Endothelial cell of umbilical vein (primary cell): ENCODE results near the gene ROMO1. TPM values are rescaled to one million over a fixed set of nuclear protein-coding genes. Genes with fewer than 3 reads are reported as not detected.
"Not testable (repeated sequence)": the region's sequence is repeated elsewhere in the genome, so short reads cannot be mapped to it uniquely, and the experiment has no call there.

Source experiments
- BruUV-seq: library from RNA; stranded (reverse); fragments of 400-500 nt; replicated peaks from 2 replicates; lab custom pipeline; 2021; lab: Mats Ljungman, UMichigan
- CTCF ChIA-PET: fragments of 300-600, 350-600 bp; sonication (Branson Sonifier 250); formaldehyde crosslinking; loops from one replicate; lab custom pipeline; 2021; ENCODE audit warnings: antibody characterized with exemption, inconsistent platforms; lab: Charles Lee
- POLR2A ChIA-PET: fragments of 300-600, 350-600 bp; sonication (Branson Sonifier 250); formaldehyde crosslinking; loops from one replicate; lab custom pipeline; 2021; ENCODE audit warnings: antibody characterized with exemption, inconsistent platforms; lab: Charles Lee
- DNase-seq: peaks from one replicate; pipeline ENCODE4 v3.0.0-alpha.2; 2011; ENCODE audit warnings: low read depth, low spot score
- FAIRE-seq: peaks from 2 replicates; lab custom pipeline; 2011; peaks lifted over from hg19 to GRCh38; lab: Jason Lieb, UNC
- H2AFZ ChIP-seq: 2 replicates; pipeline ENCODE4 v1.6.0; 2012; ENCODE audit warnings: low read depth, low read length, control low read depth, inconsistent platforms
- H3K27ac ChIP-seq: 2 replicates; pipeline ENCODE4 v1.5.1; 2011; ENCODE audit warnings: low read depth, mild to moderate bottlenecking, control low read depth, low read length, moderate library complexity; ENCODE audit not compliant: insufficient read depth
- H3K27me3 ChIP-seq, 2 experiments: 2 replicates each; pipeline versions ENCODE4 v1.6.0 to v1.6.1; 2011; ENCODE audit warnings: low read length in 2 of 2, mixed read lengths in 1 of 2; ENCODE audit not compliant: control insufficient read depth in 2 of 2, insufficient read depth in 2 of 2
- H3K36me3 ChIP-seq, 2 experiments: 2 replicates in 1 of 2; 3 replicates in 1 of 2; pipeline ENCODE4 v1.5.1; 2011; ENCODE audit warnings: low read length in 2 of 2, mild to moderate bottlenecking in 1 of 2, moderate library complexity in 1 of 2; ENCODE audit not compliant: control insufficient read depth in 2 of 2, insufficient read depth in 2 of 2; ENCODE audit errors: extremely low read depth in 1 of 2
- H3K4me1 ChIP-seq: 3 replicates; pipeline ENCODE4 v1.5.1; 2011; ENCODE audit warnings: mild to moderate bottlenecking, low read length; ENCODE audit not compliant: control insufficient read depth, insufficient read depth; ENCODE audit errors: extremely low read depth
- H3K4me2 ChIP-seq: 2 replicates; pipeline ENCODE4 v1.6.1; 2011; ENCODE audit warnings: low read length, control low read depth, mixed read lengths; ENCODE audit not compliant: insufficient read depth
- H3K4me3 ChIP-seq, 3 experiments: fragments of 200-600 bp in 1 of 3; sonication (generic), shearing (Covaris generic) in 1 of 3; replicated peaks in 1 of 3; 2 replicates each; pipeline ENCODE4 v1.5.1; 2011 to 2016; ENCODE audit warnings: control low read depth in 3 of 3, low read length in 3 of 3, mild to moderate bottlenecking in 2 of 3, inconsistent platforms in 1 of 3, low read depth in 1 of 3, moderate library complexity in 1 of 3; ENCODE audit not compliant: insufficient read depth in 1 of 3
- H3K79me2 ChIP-seq: 2 replicates; pipeline ENCODE4 v1.6.0; 2012; ENCODE audit warnings: low read length, inconsistent platforms; ENCODE audit not compliant: control insufficient read depth, insufficient read depth
- H3K9ac ChIP-seq: replicated peaks from 2 replicates; pipeline ENCODE3; 2011; ENCODE audit warnings: low read length, control low read depth; ENCODE audit not compliant: insufficient read depth; ENCODE audit errors: extremely low read depth
- H3K9me1 ChIP-seq: replicated peaks from 3 replicates; pipeline ENCODE4 v1.6.0; 2011; ENCODE audit warnings: mild to moderate bottlenecking, low read length; ENCODE audit not compliant: control insufficient read depth, insufficient read depth; ENCODE audit errors: extremely low read depth
- H3K9me3 ChIP-seq: replicated peaks from 2 replicates; pipeline ENCODE4 v1.5.1; 2012; ENCODE audit warnings: low read length, inconsistent platforms; ENCODE audit not compliant: control insufficient read depth, insufficient read depth
- H4K20me1 ChIP-seq: replicated peaks from 2 replicates; pipeline ENCODE3; 2011; ENCODE audit warnings: mild to moderate bottlenecking, low read length; ENCODE audit not compliant: control insufficient read depth, insufficient read depth; ENCODE audit errors: extremely low read depth
- POLR2A ChIP-seq: IDR thresholded peaks from 2 replicates; pipeline ENCODE4 v1.6.1; 2012; ENCODE audit warnings: low read depth, mild to moderate bottlenecking, control low read depth, low read length
- dilution Hi-C: fragments of 300-500 bp; cut with MboI; formaldehyde crosslinking; loops from one replicate; pipeline ENCODE4 v1.15.0; 2019; ENCODE audit warnings: low sequenced_read_pairs; ENCODE audit not compliant: extremely low pct_ligation_motif_present
- intact Hi-C: fragments of 100-400 bp; cut with micrococcal nuclease; formaldehyde crosslinking; loops from one replicate; pipeline ENCODE4 v1.10.0; 2022
- polyA plus RNA-seq, 4 experiments: library from polyadenylated mRNA; depleted of rRNA in 3 of 4; stranded (reverse) in 3 of 4; unstranded in 1 of 4; fragments of >200 nt; gene quantifications; 2 replicates each; pipeline versions ENCODE4 v1.2.1 to v1.2.3, GENCODE V29; 2011 to 2012; ENCODE audit warnings: missing spikeins in 1 of 4
- total RNA-seq: library from RNA; stranded (reverse); gene quantifications from 2 replicates; pipeline ENCODE4 v1.2.3, GENCODE V29; 2021

The ROMO1 gene
- total and polyA plus RNA-seq, 2 donors (not counting 3 experiments of a cell fraction or from before 2014, with no cell fraction given): 174 to 1,099 TPM

GRCh38 chr20:35681960-35682359, 17.2 kb upstream of the ROMO1 start:
- no peak for TF ChIP-seq POLR2A
- H3K27ac ChIP-seq: no peak overlapping the region
- POLR2A ChIA-PET: no interaction called here
- DNase-seq (no peak), FAIRE-seq (no peak)
- CTCF ChIA-PET: interaction anchor here (0.5 to 0.9 kb wide), 2 partner anchors 8 to 1033 kb away, joined by 3 to 4 read pairs; no protein-coding TSS in a partner anchor
- H3K27me3 ChIP-seq: no peaks in the 10 kb centered on the region
- H3K4me3 ChIP-seq: no peak overlapping the region
- no peaks in the 10 kb centered on the region for H3K79me2 ChIP-seq
- no peaks in the 10 kb centered on the region for H3K4me1 ChIP-seq
- peaks cover 0 to 2% of the 10 kb centered on the region in 2 experiments for H3K36me3 ChIP-seq
- no peak overlapping the region for H3K9ac ChIP-seq
- no peak overlapping the region for H3K4me2 ChIP-seq
- H4K20me1 ChIP-seq: no peaks in the 10 kb centered on the region
- H3K9me3 ChIP-seq: no peaks in the 10 kb centered on the region
- dilution Hi-C loops (no loop called here), intact Hi-C loops (no loop called here)
- H3K9me1 ChIP-seq: no peaks in the 10 kb centered on the region
- H2AFZ ChIP-seq: no peak overlapping the region
- no TSS peak for BruUV-seq

- H3K9ac ChIP-seq, H3K9me3 ChIP-seq, H3K4me2 ChIP-seq, POLR2A ChIA-PET, H4K20me1 ChIP-seq, DNase-seq, H3K4me1 ChIP-seq, intact Hi-C loops, H3K27ac ChIP-seq, H2AFZ ChIP-seq, H3K27me3 ChIP-seq, H3K79me2 ChIP-seq, dilution Hi-C loops, H3K9me1 ChIP-seq, H3K36me3 ChIP-seq, BruUV-seq, FAIRE-seq, H3K4me3 ChIP-seq: not testable (repeated sequence)
- CTCF ChIA-PET: interaction anchor here (0.6 to 1.3 kb wide), 3 partner anchors 32 to 240 kb away, joined by 3 to 5 read pairs (median 3); no protein-coding TSS in a partner anchor
Observed at GRCh38 chr20:35685368-35685767, 13.8 kb upstream of the ROMO1 start.
